ENCODE measurements around the gene CRLF1. TPM values are rescaled to one million over a fixed set of nuclear protein-coding genes. Genes with fewer than 3 reads are reported as not detected.
"Not testable (repeated sequence)": the region's sequence is repeated elsewhere in the genome, so short reads cannot be mapped to it uniquely, and the experiment has no call there.

CRLF1 gene
- polyA plus RNA-seq, 5 donors: 178 to 372 (median 239) TPM

GRCh38 chr19:18610556-18611326, 4.1 kb upstream of the CRLF1 start:
- no peak for DNase-seq

GRCh38 chr19:18610245-18610555, 3.6 kb upstream of the CRLF1 start:
- no peak for DNase-seq

GRCh38 chr19:18609717-18610051, 3.1 kb upstream of the CRLF1 start:
- DNase-seq: no peak

- no peak for DNase-seq
Observed at GRCh38 chr19:18608805-18609716, 2.5 kb upstream of the CRLF1 start.

- DNase-seq: no peak
Observed at GRCh38 chr19:18608102-18608804, 1.7 kb upstream of the CRLF1 start.

- no peak for DNase-seq
Observed at GRCh38 chr19:18607226-18608101, 865 bp upstream of the CRLF1 start.

GRCh38 chr19:18605546-18606280, 886 bp downstream of the CRLF1 start:
- no peak for DNase-seq

GRCh38 chr19:18605196-18605545, 1.4 kb downstream of the CRLF1 start:
- no peak for DNase-seq

GRCh38 chr19:18604820-18605159, 1.8 kb downstream of the CRLF1 start:
- no peak for DNase-seq

GRCh38 chr19:18603958-18604819, 2.4 kb downstream of the CRLF1 start:
- no peak for DNase-seq

GRCh38 chr19:18603255-18603957, 3.2 kb downstream of the CRLF1 start:
- DNase-seq: no peak

- DNase-seq: no peak
Observed at GRCh38 chr19:18601875-18602274, 4.7 kb downstream of the CRLF1 start.

GRCh38 chr19:18600692-18601397, 5.8 kb downstream of the CRLF1 start:
- DNase-seq: not testable (repeated sequence)

GRCh38 chr19:18599485-18599884, 7.1 kb downstream of the CRLF1 start:
- DNase-seq: no peak

GRCh38 chr19:18597809-18598660, 8.6 kb downstream of the CRLF1 start:
- no peak for DNase-seq

GRCh38 chr19:18596752-18597157, 9.8 kb downstream of the CRLF1 start:
- no peak for DNase-seq

- no peak for DNase-seq
Observed at GRCh38 chr19:18595475-18595874, 11.1 kb downstream of the CRLF1 start.

All from right lung (tissue), 5 donors.